NCI-H2171 (cell line): Measurements from ENCODE around the gene MYLK2.

Experiments
- DNase-seq: peaks from one replicate; lab custom pipeline; 2025; lab: John Stamatoyannopoulos, UW

MYLK2 gene

GRCh38 chr20:31835977-31836852 is 17.1 kb downstream of the MYLK2 start:
- no peak for DNase-seq

GRCh38 chr20:31836853-31837608 is 17.9 kb downstream of the MYLK2 start:
- DNase-seq = no peak

DNA sequence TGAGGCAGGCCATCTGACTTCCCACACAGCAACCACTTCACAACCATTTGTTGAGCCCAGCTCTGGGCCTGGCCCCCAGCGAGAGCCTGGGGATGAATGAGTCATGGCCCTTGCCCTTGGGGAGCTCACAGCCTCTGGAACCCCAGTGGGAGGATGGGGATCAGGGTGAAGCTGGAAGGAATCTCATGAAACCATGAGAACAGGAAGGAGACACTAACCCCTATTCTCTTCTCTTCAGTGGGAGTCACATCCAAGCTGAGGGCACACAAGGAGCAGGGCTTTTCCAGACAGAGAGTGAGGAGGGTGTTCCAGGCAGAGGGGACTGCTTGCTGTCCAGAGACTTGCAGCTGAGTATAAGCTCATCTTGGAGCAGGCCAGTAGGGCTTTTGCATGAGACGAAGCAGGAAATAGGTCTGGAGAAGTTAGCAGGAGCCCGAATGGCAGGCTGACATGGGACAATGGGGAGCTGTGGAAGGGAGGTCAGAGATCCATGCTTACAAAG is 18.8 kb downstream of the MYLK2 start:
- no peak for DNase-seq

- DNase-seq = no peak
Observed at GRCh38 chr20:31838646-31839292, 19.6 kb downstream of the MYLK2 start.

- DNase-seq = no peak
Observed at GRCh38 chr20:31839782-31840487, 20.8 kb downstream of the MYLK2 start.

DNA sequence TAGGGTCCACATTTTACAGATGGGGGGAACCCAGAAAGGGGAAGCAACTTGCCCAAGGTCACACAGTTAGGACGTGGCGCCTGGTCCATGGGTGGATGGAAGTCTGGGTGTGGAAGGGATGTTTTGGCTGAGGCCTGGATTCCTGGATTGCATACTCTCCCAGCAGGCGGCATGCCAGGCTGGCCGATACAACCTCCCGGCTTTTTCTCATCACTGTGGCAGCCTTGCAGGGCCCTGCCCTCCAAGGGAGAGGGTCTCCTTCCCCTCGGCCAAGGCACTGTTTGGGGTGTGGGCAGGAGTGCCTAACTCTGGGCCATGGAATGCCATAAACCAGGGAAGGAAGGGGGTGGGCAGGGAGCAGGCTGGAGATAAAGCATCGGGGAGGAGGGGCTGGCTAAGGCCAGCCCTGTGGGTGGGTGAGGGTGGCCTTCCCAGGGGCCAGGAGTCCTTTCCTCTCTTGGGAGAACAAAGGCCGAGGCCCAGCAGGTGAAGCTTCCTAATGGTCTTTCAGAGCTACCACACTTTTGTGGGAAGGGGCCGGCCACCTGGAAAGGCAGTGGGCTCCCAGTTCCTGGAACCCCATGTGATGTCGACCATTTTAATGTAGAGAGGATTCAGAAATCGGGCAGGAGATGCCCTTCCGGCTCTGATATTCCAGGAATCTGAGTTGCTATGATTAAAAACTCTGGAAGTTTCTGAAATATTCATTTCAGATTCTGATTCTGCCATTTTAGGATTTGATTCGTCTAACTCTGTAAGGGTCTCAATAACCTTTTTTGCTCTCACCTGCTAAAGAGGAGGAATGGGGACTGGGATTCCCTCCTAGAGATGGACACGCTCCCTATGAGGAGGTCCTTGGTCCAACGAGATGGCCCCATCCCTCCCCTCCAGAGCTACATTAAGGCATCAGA is 22.0 kb downstream of the MYLK2 start:
- no peak for DNase-seq

DNA sequence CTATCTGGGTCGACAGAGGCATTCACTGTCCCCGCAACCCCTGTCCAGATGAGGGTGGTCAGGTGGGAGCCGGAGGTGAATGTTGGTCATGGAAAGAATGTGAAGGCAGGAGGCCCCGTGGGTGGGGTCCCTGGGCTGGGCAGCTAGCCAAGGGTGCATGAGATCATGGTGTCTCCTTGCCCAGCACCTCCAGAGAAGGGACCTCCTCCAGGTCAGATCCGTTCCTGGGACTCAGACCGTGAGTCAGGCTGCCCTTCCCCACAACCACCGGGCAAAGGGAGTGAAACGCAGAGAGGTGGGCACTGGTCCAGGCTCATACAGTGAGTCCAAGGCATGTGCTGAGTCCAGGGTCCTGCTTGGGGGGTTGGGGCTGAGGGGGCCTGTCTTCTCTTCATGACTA is 22.8 kb downstream of the MYLK2 start:
- DNase-seq = no peak

DNA sequence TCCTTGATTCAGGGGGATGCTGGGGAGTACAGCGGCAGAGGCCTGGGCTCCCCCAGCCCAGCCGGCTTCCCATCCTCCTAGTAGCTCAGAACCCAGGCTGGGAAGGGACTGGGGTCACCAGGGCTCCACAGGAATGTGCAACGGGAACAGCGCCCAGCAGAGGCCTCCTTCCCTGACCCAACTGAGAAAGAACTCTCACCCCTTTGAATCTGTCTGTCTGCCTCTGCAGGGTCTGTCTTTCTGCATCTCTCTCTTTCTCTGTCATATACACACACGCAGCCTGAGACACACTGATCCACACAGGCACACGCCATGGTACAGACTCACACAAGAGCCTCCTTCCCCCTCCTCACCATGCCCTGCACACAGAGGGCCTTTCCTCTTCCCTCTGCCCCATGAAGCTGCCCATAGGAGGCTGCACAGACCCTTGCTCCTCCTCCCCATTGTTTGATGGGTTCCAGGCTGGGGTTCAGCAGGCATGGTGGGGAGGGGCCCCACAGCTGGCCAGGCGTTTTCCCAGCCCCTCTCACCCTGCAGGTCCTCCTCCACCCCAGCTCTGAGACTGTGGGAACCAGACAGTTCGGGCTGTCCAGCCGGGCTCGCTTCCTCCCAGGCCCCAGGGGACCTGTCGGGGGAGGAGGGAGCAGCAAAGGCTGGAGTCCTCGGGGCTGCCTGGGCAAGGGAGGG is 23.5 kb downstream of the MYLK2 start:
- DNase-seq = no peak

DNA sequence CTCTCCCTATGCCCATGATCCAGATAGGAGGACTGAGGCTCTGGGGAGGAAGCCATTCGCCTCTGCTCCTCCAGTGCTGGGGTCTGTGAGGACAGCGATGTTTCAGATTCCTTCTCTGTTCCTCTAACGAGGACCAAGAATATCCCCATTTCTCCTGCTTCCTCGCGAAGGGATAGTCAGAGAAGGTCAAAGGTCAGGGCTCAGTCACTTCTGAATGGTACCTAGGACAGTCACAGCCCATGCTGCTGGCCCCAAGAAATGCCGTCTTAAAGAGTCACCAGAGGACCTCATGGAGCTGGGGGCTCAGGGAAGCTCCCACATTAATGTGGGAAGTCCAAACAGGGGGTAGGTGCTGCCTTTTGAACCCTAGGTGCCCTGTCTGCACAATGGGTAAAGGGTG is 24.1 kb downstream of the MYLK2 start:
- DNase-seq = no peak

GRCh38 chr20:31843881-31844280 is 24.7 kb downstream of the MYLK2 start:
- DNase-seq = no peak

GRCh38 chr20:31844737-31845299 is 25.7 kb downstream of the MYLK2 start:
- no peak for DNase-seq

DNA sequence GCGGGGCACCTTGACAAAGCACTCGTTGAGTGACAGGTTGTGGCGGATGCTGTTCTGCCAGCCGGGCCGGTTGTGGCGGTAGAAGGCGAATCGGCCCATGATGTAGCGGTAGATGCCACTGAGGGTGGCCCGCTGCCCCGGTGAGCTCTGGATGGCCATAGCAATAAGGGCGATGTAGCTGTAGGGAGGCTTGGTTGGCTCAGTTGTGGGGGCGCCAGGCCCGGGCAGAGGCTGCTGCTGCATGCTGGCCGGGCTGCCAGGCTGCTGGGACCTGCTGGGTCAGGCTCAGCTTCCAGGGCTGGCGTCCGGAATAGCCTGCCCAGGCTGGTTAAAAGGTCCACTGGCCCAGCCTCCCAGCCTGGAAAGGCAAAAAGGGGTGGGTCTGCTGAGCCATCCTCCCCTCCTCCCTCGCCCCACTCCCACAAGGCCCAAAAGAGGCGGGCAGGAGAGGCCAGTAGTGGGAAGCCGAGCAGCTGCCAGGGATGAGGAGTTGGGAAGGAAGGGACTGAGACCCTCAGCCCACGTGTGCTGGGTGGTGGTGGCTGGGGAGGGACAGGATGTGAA is 26.2 kb downstream of the MYLK2 start, which contains the start of gene FOXS1:
FOXS1 (minus strand) TSS at position 305 of the 564 bp plus-strand sequence; CDS start at position 243, 62 bp downstream.
- no peak for DNase-seq

- no peak for DNase-seq
Observed at GRCh38 chr20:31846793-31847138, 27.6 kb downstream of the MYLK2 start.

GRCh38 chr20:31848088-31848999 is 29.2 kb downstream of the MYLK2 start:
- no peak for DNase-seq

- DNase-seq = peak; percentile 48
Observed at GRCh38 chr20:31849306-31849930, 30.3 kb downstream of the MYLK2 start.

- no peak for DNase-seq
Observed at GRCh38 chr20:31851240-31851955, 32.2 kb downstream of the MYLK2 start.

- DNase-seq = no peak
Observed at GRCh38 chr20:31853481-31853880, 34.3 kb downstream of the MYLK2 start.
